ENCODE measurements around the gene GLP2R.

Gene GLP2R

GRCh38 chr17:9802697-9803096 is 23.0 kb upstream of the GLP2R start:
- H3K27ac ChIP-seq (replicated peaks), result no peak overlapping the region
- no peak overlapping the region for H3K4me3 ChIP-seq (replicated peaks; ENCODE audit: insufficient read depth, low read length)
- H3K27me3 ChIP-seq (ENCODE audit: insufficient read depth, poor library complexity, severe bottlenecking), result no peaks in the 10 kb centered on the region
- TF ChIP-seq, protein P1, sequence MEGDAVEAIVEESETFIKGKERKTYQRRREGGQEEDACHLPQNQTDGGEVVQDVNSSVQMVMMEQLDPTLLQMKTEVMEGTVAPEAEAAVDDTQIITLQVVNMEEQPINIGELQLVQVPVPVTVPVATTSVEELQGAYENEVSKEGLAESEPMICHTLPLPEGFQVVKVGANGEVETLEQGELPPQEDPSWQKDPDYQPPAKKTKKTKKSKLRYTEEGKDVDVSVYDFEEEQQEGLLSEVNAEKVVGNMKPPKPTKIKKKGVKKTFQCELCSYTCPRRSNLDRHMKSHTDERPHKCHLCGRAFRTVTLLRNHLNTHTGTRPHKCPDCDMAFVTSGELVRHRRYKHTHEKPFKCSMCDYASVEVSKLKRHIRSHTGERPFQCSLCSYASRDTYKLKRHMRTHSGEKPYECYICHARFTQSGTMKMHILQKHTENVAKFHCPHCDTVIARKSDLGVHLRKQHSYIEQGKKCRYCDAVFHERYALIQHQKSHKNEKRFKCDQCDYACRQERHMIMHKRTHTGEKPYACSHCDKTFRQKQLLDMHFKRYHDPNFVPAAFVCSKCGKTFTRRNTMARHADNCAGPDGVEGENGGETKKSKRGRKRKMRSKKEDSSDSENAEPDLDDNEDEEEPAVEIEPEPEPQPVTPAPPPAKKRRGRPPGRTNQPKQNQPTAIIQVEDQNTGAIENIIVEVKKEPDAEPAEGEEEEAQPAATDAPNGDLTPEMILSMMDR (IDR thresholded peaks at IDR 0.05; ENCODE audit: insufficient read depth, low read length), result no peak
- TF ChIP-seq POLR2AphosphoS5 (IDR thresholded peaks at IDR 0.05; ENCODE audit: low read depth) (no peak), SPI1 (IDR thresholded peaks at IDR 0.05; ENCODE audit: borderline replicate concordance, low read depth) (no peak), REST (IDR thresholded peaks at IDR 0.05; ENCODE audit: insufficient replicate concordance, low read depth) (no peak)
- DNase-seq (ENCODE audit: low read depth in 1 of 2, low spot score in 1 of 2), result no peak

- TF ChIP-seq, protein P1 (IDR thresholded peaks at IDR 0.05; ENCODE audit: insufficient read depth, low read length), result no peak
- TF ChIP-seq SPI1 (IDR thresholded peaks at IDR 0.05; ENCODE audit: borderline replicate concordance, low read depth) (no peak), GABPA (IDR thresholded peaks at IDR 0.05; ENCODE audit: low read depth) (no peak), REST (IDR thresholded peaks at IDR 0.05; ENCODE audit: insufficient replicate concordance, low read depth) (no peak), POLR2AphosphoS5 (IDR thresholded peaks at IDR 0.05; ENCODE audit: low read depth) (no peak)
- Histone ChIP-seq H3K27ac (replicated peaks) (no peak overlapping the region), H3K4me3 (replicated peaks; ENCODE audit: insufficient read depth, low read length) (no peak overlapping the region), H3K27me3 (ENCODE audit: insufficient read depth, poor library complexity, severe bottlenecking) (no peaks in the 10 kb centered on the region)
- no peak for DNase-seq (ENCODE audit: low read depth in 1 of 2, low spot score in 1 of 2)
Measured at GRCh38 chr17:9805769-9806168, 20.0 kb upstream of the GLP2R start.

- Histone ChIP-seq H3K27me3 (ENCODE audit: insufficient read depth, poor library complexity, severe bottlenecking) (no peaks in the 10 kb centered on the region), H3K4me3 (replicated peaks; ENCODE audit: insufficient read depth, low read length) (no peak overlapping the region), H3K27ac (replicated peaks) (no peak overlapping the region)
- TF ChIP-seq SPI1 (IDR thresholded peaks at IDR 0.05; ENCODE audit: borderline replicate concordance, low read depth) (no peak), GABPA (IDR thresholded peaks at IDR 0.05; ENCODE audit: low read depth) (no peak), REST (IDR thresholded peaks at IDR 0.05; ENCODE audit: insufficient replicate concordance, low read depth) (no peak), POLR2AphosphoS5 (IDR thresholded peaks at IDR 0.05; ENCODE audit: low read depth) (no peak)
- TF ChIP-seq, protein P1 (IDR thresholded peaks at IDR 0.05; ENCODE audit: insufficient read depth, low read length), result no peak
- no peak for DNase-seq (ENCODE audit: low read depth in 1 of 2, low spot score in 1 of 2)
Measured at GRCh38 chr17:9806699-9807098, 19.0 kb upstream of the GLP2R start.
